SU-DHL-6 (cell line): ENCODE measurements around the gene TCF21.

Experiments used
- H2AFZ ChIP-seq: fragments of 200-600 bp; sonication (generic); 2 replicates; pipeline ENCODE4 v1.6.1; 2014; ENCODE audit warnings: low read depth, mild to moderate bottlenecking, moderate library complexity, mixed read lengths, antibody characterized with exemption, low read length; ENCODE audit not compliant: severe bottlenecking
- H3F3A ChIP-seq: fragments of 200-600 bp; shearing (Covaris generic); 2 replicates; pipeline ENCODE4 v1.6.0; 2016; ENCODE audit warnings: antibody characterized with exemption, mild to moderate bottlenecking; ENCODE audit not compliant: insufficient read depth
- H3K27ac ChIP-seq: fragments of 200-600 bp; sonication (generic); 2 replicates; pipeline ENCODE4 v1.5.1; 2016; ENCODE audit warnings: low read depth, mild to moderate bottlenecking, low read length, moderate library complexity, mixed read lengths
- H3K27me3 ChIP-seq: fragments of 200-600 bp; sonication (generic), shearing (Covaris generic); 2 replicates; pipeline ENCODE4 v1.6.0; 2014; ENCODE audit warnings: mild to moderate bottlenecking, low read length
- H3K36me3 ChIP-seq: fragments of 200-600 bp; sonication (generic); 2 replicates; pipeline ENCODE4 v1.6.1; 2014; ENCODE audit warnings: mild to moderate bottlenecking, low read length, mixed read lengths
- H3K4me2 ChIP-seq: fragments of 300-600, 200-600 bp; shearing (Covaris generic), sonication (generic); 2 replicates; pipeline ENCODE4 v1.6.0; 2014; ENCODE audit warnings: low read length, low read depth, mild to moderate bottlenecking; ENCODE audit not compliant: poor library complexity, severe bottlenecking
- H3K4me3 ChIP-seq: fragments of 200-600 bp; sonication (generic); 2 replicates; pipeline ENCODE4 v1.5.1; 2014; ENCODE audit warnings: antibody characterized with exemption, low read length, mild to moderate bottlenecking, mixed read lengths; ENCODE audit not compliant: insufficient read depth, poor library complexity, severe bottlenecking
- H3K79me2 ChIP-seq: fragments of 200-600 bp; sonication (generic); 2 replicates; pipeline ENCODE4 v1.6.1; 2014; ENCODE audit warnings: mild to moderate bottlenecking, low read length, moderate library complexity; ENCODE audit not compliant: insufficient read depth
- H3K9ac ChIP-seq: fragments of 200-600 bp; sonication (generic); 2 replicates; pipeline ENCODE4 v1.7.0; 2014; ENCODE audit warnings: mild to moderate bottlenecking, low read length
- H3K9me2 ChIP-seq: fragments of 200-600 bp; sonication (generic); replicated peaks from 2 replicates; pipeline ENCODE4 v1.6.1; 2014; ENCODE audit warnings: low read length; ENCODE audit not compliant: insufficient read depth
- H3K9me3 ChIP-seq: fragments of 200-600 bp; sonication (generic); 2 replicates; pipeline ENCODE4 v1.6.1; 2014; ENCODE audit warnings: low read length, mixed read lengths; ENCODE audit not compliant: insufficient read depth
- H4K20me1 ChIP-seq: fragments of 200-600 bp; sonication (generic); 2 replicates; pipeline ENCODE4 v1.6.1; 2014; ENCODE audit warnings: low read depth, mild to moderate bottlenecking, antibody characterized with exemption, low read length, moderate library complexity, mixed read lengths
- EZH2phosphoT487 ChIP-seq: fragments of 200-600 bp; sonication (generic), shearing (Covaris generic); conservative IDR thresholded peaks from 2 replicates; pipeline ENCODE4 v1.6.1; 2018; ENCODE audit warnings: mild to moderate bottlenecking, antibody characterized with exemption, low read length, moderate library complexity, mixed read lengths
- TF ChIP-seq, protein P1 (sequence below): fragments of 200-600 bp; sonication (generic); IDR thresholded peaks from one replicate; pipeline ENCODE4 v1.5.1; 2017; ENCODE audit warnings: antibody characterized with exemption, mild to moderate bottlenecking, low read length, moderate library complexity; ENCODE audit not compliant: insufficient read depth, poor library complexity, severe bottlenecking

TCF21 gene

DNA sequence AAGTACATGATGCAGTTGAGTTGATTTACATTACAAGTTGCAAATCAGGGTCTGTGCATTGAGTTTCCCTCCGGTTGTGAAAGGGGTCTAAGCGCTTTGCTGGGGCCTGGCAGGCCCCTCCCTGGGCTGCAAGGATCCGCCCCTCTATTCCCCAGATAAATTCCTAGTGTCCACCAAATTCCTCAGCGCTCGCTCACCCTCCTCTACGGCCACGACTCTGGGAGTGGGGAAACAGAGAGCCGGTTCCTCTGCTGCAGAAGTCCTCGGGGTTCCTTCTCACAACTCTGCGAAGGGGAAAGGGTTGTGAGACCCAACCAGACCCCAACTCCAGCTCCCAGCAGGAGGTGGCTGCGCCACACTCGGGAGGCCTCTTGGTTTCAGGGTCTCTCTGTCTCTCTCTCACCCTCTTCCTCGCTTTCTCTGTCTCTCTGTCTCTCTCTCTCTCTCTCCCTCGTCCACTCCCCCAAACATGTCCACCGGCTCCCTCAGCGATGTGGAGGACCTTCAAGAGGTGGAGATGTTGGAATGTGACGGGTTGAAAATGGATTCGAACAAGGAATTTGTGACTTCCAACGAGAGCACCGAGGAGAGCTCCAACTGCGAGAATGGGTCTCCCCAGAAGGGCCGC, at the start of gene TCF21:
TCF21 (plus strand) TSS at position 185 of the 628 bp plus-strand sequence; CDS start at position 470, 285 bp downstream.
- H3K27ac ChIP-seq = no peak within 1 kb of the TSS
- H2AFZ ChIP-seq = no peak within 1 kb of the TSS
- TF ChIP-seq EZH2phosphoT487 = no peak
- TF ChIP-seq, protein P1, sequence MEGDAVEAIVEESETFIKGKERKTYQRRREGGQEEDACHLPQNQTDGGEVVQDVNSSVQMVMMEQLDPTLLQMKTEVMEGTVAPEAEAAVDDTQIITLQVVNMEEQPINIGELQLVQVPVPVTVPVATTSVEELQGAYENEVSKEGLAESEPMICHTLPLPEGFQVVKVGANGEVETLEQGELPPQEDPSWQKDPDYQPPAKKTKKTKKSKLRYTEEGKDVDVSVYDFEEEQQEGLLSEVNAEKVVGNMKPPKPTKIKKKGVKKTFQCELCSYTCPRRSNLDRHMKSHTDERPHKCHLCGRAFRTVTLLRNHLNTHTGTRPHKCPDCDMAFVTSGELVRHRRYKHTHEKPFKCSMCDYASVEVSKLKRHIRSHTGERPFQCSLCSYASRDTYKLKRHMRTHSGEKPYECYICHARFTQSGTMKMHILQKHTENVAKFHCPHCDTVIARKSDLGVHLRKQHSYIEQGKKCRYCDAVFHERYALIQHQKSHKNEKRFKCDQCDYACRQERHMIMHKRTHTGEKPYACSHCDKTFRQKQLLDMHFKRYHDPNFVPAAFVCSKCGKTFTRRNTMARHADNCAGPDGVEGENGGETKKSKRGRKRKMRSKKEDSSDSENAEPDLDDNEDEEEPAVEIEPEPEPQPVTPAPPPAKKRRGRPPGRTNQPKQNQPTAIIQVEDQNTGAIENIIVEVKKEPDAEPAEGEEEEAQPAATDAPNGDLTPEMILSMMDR = no peak
- no peaks in the 10 kb centered on the region for H3K36me3 ChIP-seq
- H3K79me2 ChIP-seq = no peaks in the 10 kb centered on the region
- H3F3A ChIP-seq = no peaks in the 10 kb centered on the region
- no peak within 1 kb of the TSS for H3K4me2 ChIP-seq
- no peaks in the 10 kb centered on the region for H3K9me3 ChIP-seq
- H3K9ac ChIP-seq = no peak within 1 kb of the TSS
- no peaks in the 10 kb centered on the region for H3K27me3 ChIP-seq
- H3K4me3 ChIP-seq = no peak within 1 kb of the TSS
- no peaks in the 10 kb centered on the region for H4K20me1 ChIP-seq
- H3K9me2 ChIP-seq = no peaks in the 10 kb centered on the region

DNA sequence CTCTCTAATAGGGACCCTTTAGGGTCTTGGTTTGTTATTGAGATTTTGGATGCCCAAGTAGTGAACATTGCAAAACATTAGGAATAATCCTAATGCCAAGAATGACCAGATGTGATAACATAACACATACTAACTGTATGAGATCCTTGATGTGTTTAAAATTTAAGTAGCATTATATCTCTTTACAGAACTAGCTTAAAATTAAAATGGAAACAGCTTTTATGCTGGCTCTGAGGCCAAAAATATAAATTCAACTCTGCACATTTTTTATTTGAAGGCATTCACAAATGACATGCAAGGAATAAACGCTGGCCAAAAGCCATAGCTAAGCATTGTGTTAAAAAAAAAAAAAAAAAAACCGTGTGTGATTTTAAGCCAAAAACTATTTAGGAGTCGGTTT, 47.7 kb upstream of the TCF21 start:
- Histone ChIP-seq H3K79me2 (no peaks in the 10 kb centered on the region), H2AFZ (no peak overlapping the region), H3K27ac (no peak overlapping the region), H3F3A (no peaks in the 10 kb centered on the region), H3K4me3 (no peak overlapping the region), H3K4me2 (no peak overlapping the region), H3K9me3 (no peaks in the 10 kb centered on the region), H3K27me3 (no peaks in the 10 kb centered on the region), H3K9me2 (no peaks in the 10 kb centered on the region), H3K36me3 (no peaks in the 10 kb centered on the region), H4K20me1 (no peaks in the 10 kb centered on the region), H3K9ac (no peak overlapping the region)
- TF ChIP-seq, protein P1 = no peak
- no peak for TF ChIP-seq EZH2phosphoT487

DNA sequence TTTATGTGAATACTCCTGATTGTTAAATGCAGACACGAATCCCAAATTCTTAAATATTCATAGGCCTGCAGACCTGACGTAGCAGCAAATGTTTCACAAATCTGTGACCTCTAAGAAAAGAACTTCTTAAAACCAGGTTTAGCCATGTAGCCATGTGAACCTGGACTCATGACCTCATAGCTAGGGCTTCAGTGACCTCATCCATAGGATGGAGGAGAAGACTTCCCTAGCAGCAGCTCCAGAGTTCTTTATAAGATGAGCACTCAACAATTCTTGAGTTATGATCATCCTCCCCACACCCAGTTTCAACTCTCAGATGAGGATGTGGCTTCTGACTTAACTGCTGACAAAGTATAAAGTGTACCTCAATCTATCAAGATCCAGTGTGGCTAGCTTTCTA, 45.8 kb upstream of the TCF21 start:
- H3K4me3 ChIP-seq = no peak overlapping the region

More for the DNA sequence above, 45.8 kb upstream of the TCF21 start:
- Histone ChIP-seq H2AFZ (no peak overlapping the region), H3F3A (no peaks in the 10 kb centered on the region), H3K27ac (no peak overlapping the region), H3K4me2 (no peak overlapping the region), H3K36me3 (no peaks in the 10 kb centered on the region), H3K9me3 (no peaks in the 10 kb centered on the region), H3K27me3 (no peaks in the 10 kb centered on the region), H3K9ac (no peak overlapping the region), H3K79me2 (no peaks in the 10 kb centered on the region), H3K9me2 (no peaks in the 10 kb centered on the region), H4K20me1 (no peaks in the 10 kb centered on the region)
- TF ChIP-seq, protein P1 = no peak
- TF ChIP-seq EZH2phosphoT487 = no peak
